Lung (tissue), 12 donors: ENCODE results near the gene CCDC77. TPM values are rescaled to one million over a fixed set of nuclear protein-coding genes. Genes with fewer than 3 reads are reported as not detected.

Experiments used
- ATAC-seq: fragments of 200-7000 bp; cut with Tn5 transposase; one replicate; pipeline ENCODE4 v1.9.1; 2020; ENCODE audit warnings: moderate number of reproducible peaks; ENCODE audit not compliant: insufficient read depth, low FRiP score
- DNase-seq, 3 donors: peaks; one replicate each; pipeline ENCODE4 v3.0.0-alpha.2; 2013 to 2017
- H3K27ac ChIP-seq, 2 donors: one replicate each; pipeline ENCODE4 v1.5.1; 2013; ENCODE audit warnings: mild to moderate bottlenecking in 2 of 2, moderate library complexity in 2 of 2, control low read depth in 1 of 2, inconsistent platforms in 1 of 2, low read depth in 1 of 2, low read length in 1 of 2
- H3K27me3 ChIP-seq, 3 donors: one replicate each; pipeline ENCODE4 v1.5.1; 2013; ENCODE audit warnings: low read length in 2 of 3; ENCODE audit not compliant: control insufficient read depth in 3 of 3, insufficient read depth in 3 of 3
- H3K36me3 ChIP-seq, 4 donors: one replicate each; pipeline ENCODE4 v1.5.1; 2013; ENCODE audit warnings: low read length in 4 of 4, mild to moderate bottlenecking in 1 of 4, moderate library complexity in 1 of 4; ENCODE audit not compliant: control insufficient read depth in 4 of 4, insufficient read depth in 4 of 4
- H3K4me1 ChIP-seq, 5 donors: one replicate each; pipeline ENCODE4 v1.5.1; 2013; ENCODE audit warnings: low read length in 5 of 5, mild to moderate bottlenecking in 2 of 5, moderate library complexity in 1 of 5; ENCODE audit not compliant: control insufficient read depth in 5 of 5, insufficient read depth in 5 of 5
- H3K4me3 ChIP-seq: one replicate; pipeline ENCODE4 v1.5.1; 2013; ENCODE audit warnings: mild to moderate bottlenecking, control low read depth, moderate library complexity
- H3K9ac ChIP-seq, 2 donors: one replicate each; pipeline ENCODE4 v1.5.1; 2013; ENCODE audit warnings: low read length in 2 of 2, control low read depth in 1 of 2; ENCODE audit not compliant: insufficient read depth in 1 of 2
- H3K9me3 ChIP-seq, 4 donors: one replicate each; pipeline ENCODE4 v1.5.1; 2013; ENCODE audit warnings: low read length in 3 of 4, mild to moderate bottlenecking in 1 of 4, moderate library complexity in 1 of 4; ENCODE audit not compliant: control insufficient read depth in 4 of 4, insufficient read depth in 3 of 4
- CTCF ChIP-seq: IDR thresholded peaks from 2 replicates; pipeline ENCODE4 v1.5.1; 2012; ENCODE audit warnings: mild to moderate bottlenecking; ENCODE audit errors: control extremely low read depth, extremely low read depth
- WGBS, 2 donors: extraction: QIAGEN DNeasy Blood & Tissue Kit; methylation state at CpG; one replicate each; pipeline ENCODE4 v1.1.7; 2013; 5-methylcytosine and 5-hydroxymethylcytosine counted together
- polyA plus RNA-seq, 2 donors: library from polyadenylated mRNA; stranded (reverse); fragments of 200-250 nt; gene quantifications; one replicate each; pipeline ENCODE4 v1.2.1, GENCODE V29; 2013
- total RNA-seq, 2 donors: library from RNA; depleted of rRNA in 1 of 2; stranded (reverse); fragments of >200 nt in 1 of 2; gene quantifications; one replicate each; pipeline ENCODE4 v1.2.1, GENCODE V29; 2014 to 2021
- donor health status: control.
- donor health status: control.
- donor health status: Bipolar disorder and iron deficiency.
- donor health status: healthy.
- donor health status: DM: yes; HTN: yes; CAD: no.

Gene CCDC77
- total and polyA plus RNA-seq, 4 donors: 3.2 to 20.6 (median 5.0) TPM

GRCh38 chr12:470133-470532 is 68.7 kb downstream of the CCDC77 start:
- peak overlapping the region in 1 of 2 donors; percentile 78 for H3K27ac ChIP-seq
- H3K36me3 ChIP-seq: no peaks in the 10 kb centered on the region
- H3K27me3 ChIP-seq: no peaks in the 10 kb centered on the region
- peaks cover 0 to 9% (median 0%) of the 10 kb centered on the region in 5 donors for H3K4me1 ChIP-seq
- no peak overlapping the region for H3K4me3 ChIP-seq
- no peak for TF ChIP-seq CTCF
- DNase-seq: no peak
- 75 to 82% methylated on average over 11 of the region's 11 CpGs for WGBS, 2 donors
- no peak overlapping the region for H3K9ac ChIP-seq
- no peaks in the 10 kb centered on the region for H3K9me3 ChIP-seq
- ATAC-seq: no peak

DNA sequence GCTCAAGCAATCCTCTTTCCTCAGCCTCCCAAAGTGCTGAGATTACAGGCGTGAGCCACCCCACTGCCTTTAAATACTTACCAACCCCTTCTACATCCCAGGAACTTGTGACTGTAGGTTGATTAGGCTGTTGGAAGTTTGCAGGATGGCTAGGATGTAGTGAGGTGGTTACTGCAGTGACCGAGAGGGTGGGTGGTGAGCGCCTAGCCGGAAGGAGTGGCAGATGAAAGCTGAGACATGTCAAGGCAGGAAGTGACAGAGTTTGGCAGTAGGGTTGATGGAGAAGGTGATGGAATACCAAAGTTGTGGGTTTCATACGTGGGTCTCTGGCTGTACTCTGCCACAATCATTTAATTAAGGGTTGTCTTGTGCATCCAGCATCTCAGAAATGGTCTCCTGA is 71.8 kb downstream of the CCDC77 start:
- Histone ChIP-seq H3K27me3 (no peaks in the 10 kb centered on the region), H3K27ac (peak overlapping the region in 1 of 2 donors; percentile 55), H3K9me3 (no peaks in the 10 kb centered on the region), H3K4me1 (peaks cover 0 to 9% (median 0%) of the 10 kb centered on the region in 5 donors), H3K4me3 (no peak overlapping the region), H3K9ac (no peak overlapping the region), H3K36me3 (no peaks in the 10 kb centered on the region)
- ATAC-seq (no peak), DNase-seq (no peak)
- TF ChIP-seq CTCF: no peak
- 74 to 80% methylated on average over 5 of the region's 5 CpGs for WGBS, 2 donors

DNA sequence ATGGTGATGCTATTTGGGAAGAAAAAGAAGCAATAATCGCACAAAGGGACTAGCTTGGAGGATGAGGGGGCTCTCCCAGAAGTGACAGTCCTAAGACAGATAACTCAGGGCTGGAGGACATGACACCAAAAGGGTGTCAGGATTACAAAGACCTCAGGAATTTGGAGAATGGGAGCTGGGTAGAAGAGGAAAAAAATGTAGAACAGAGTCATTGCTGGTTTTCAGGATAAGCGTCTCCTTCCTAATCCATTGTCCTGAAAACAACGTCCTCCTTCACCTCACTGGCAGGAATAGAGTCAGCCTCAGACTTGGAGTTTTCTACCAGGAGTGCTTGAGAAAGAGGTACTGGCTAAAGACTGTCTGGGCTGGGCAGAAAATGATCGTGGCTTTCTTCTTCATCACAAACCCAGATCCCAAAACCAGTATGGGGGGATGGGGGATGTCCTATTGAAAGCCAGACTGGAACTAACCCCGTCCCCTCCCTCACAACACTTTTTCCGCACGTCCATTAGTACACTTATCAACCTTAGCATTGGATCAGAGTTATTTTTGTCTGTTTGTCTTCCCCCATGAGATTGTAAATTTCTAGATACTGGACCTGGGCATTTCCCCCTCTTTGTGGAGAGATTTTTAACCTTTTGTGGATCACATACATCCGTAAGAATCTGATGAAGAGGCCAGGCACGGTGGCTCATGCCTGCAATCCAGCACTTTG is 72.6 kb downstream of the CCDC77 start:
- peak overlapping the region in 1 of 2 donors; percentile 55 for H3K27ac ChIP-seq
- DNase-seq (no peak), ATAC-seq (no peak)
- peaks cover 0 to 12% (median 0%) of the 10 kb centered on the region in 5 donors for H3K4me1 ChIP-seq
- 57 to 73% methylated on average over 9 of the region's 9 CpGs for WGBS, 2 donors
- H3K9ac ChIP-seq: no peak overlapping the region
- no peaks in the 10 kb centered on the region for H3K36me3 ChIP-seq
- no peaks in the 10 kb centered on the region for H3K27me3 ChIP-seq
- H3K9me3 ChIP-seq: no peaks in the 10 kb centered on the region
- TF ChIP-seq CTCF: no peak
- H3K4me3 ChIP-seq: no peak overlapping the region
